ENCODE measurements around the gene IFITM5. TPM values are rescaled to one million over a fixed set of nuclear protein-coding genes. Genes with fewer than 3 reads are reported as not detected.

The IFITM5 gene
- total and polyA plus RNA-seq, 9 of the 15 experiments (the other 6 are each of a cell fraction or from before 2014, with no cell fraction given): 0.19 TPM; not detected in 8

DNA sequence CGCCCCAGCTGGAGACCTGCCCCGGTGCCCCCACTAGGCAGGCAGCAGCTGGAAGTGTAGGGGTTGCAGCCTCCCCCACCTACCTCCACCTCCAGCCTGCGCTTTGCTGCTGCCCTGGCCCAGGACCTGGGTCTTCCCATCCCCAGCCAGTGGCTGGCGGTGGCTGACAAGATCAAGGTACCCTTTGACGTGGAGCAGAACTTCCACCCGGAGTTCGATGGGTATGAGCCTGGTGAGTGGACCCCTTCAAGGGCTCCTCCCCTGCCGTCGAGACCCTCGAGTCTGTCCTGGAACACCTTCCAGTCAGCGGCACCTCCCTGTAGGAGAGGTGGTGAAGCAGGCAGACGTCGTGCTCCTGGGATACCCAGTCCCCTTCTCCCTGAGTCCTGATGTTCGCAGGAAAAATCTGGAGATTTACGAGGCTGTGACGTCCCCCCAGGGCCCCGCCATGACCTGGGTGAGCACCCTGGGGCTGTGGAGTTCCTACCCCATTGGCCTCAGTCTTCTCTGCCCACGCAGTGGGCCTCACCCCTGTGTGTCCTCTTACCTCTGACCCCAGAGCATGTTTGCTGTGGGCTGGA, 6.0 kb downstream of the IFITM5 start:
- intact Hi-C loops (cut with micrococcal nuclease): no loop called here
- peak overlapping the region in 1 of 2 experiments; percentile 24; a peak in 2 of 4 replicates for H3K9ac ChIP-seq (ENCODE audit: insufficient read depth in 1 of 2, low read depth in 2 of 2, low read length in 2 of 2)
- no peak overlapping the region for H3K4me3 ChIP-seq
- no peak for DNase-seq (ENCODE audit: extremely low read depth in 1 of 4, low spot score in 3 of 4)
- in situ Hi-C loops (cut with MboI): no loop called here
- no peaks in the 10 kb centered on the region for H3K9me3 ChIP-seq (replicated peaks; ENCODE audit: control insufficient read depth, insufficient read depth, low read depth, low read length)
- no peak overlapping the region; the same call in 2 of the 3 replicates for H3K27ac ChIP-seq (ENCODE audit: extremely low read depth, low read depth, low read length)
- ChIA-PET CTCF (ENCODE audit: low intra/inter-chr PET ratio) (no interaction called here), POLR2A (interaction anchor here (0.8 to 1.1 kb wide), 2 partner anchors 16 to 477 kb away, joined by 3 read pairs; partner anchors contain the start of gene NLRP6)
- H2AFZ ChIP-seq (ENCODE audit: low read depth, low read length): no peak overlapping the region
- H3K79me2 ChIP-seq (ENCODE audit: control insufficient read depth, insufficient read depth, low read length): peaks cover 23% of the 10 kb centered on the region
- H3K9me1 ChIP-seq (ENCODE audit: control insufficient read depth, insufficient read depth, low read length): no peaks in the 10 kb centered on the region
- peaks cover 60% of the 10 kb centered on the region; the same call in 2 of the 3 replicates for H3K36me3 ChIP-seq (ENCODE audit: control insufficient read depth, insufficient read depth, low read length)
- BruUV-seq (replicated peaks): no TSS peak
- ATAC-seq: no peak
- peaks cover 22 to 90% of the 10 kb centered on the region in 2 experiments for H3K4me1 ChIP-seq (replicated peaks in 1 of 2; ENCODE audit: control insufficient read depth in 2 of 2, insufficient read depth in 2 of 2, low read length in 2 of 2)
- WGBS (ENCODE audit: insufficient coverage, low coverage, missing lambda C conversion rate): 80% methylated on average over 13 of the region's 18 CpGs
- no peak for FAIRE-seq
- TF ChIP-seq RBM17 (IDR thresholded peaks at IDR 0.05; ENCODE audit: borderline replicate concordance, low read depth, low read length) (no peak), NR2F6 (CRISPR knock-in tag; IDR thresholded peaks at IDR 0.05) (no peak), ATF1 (CRISPR knock-in tag; IDR thresholded peaks at IDR 0.05) (no peak), ATF1 (tag; IDR thresholded peaks at IDR 0.05) (no peak), KDM5B (IDR thresholded peaks at IDR 0.05; ENCODE audit: insufficient replicate concordance, low read depth, low read length) (no peak), ZNF41 (CRISPR knock-in tag; conservative IDR thresholded peaks at IDR 0.05) (no peak), JUND (IDR thresholded peaks at IDR 0.05; ENCODE audit: borderline replicate concordance, low read depth, low read length) (no peak), JUND (tag; IDR thresholded peaks at IDR 0.05; ENCODE audit: borderline replicate concordance, low read depth, low read length) (no peak), ZNF717 (CRISPR knock-in tag; IDR thresholded peaks at IDR 0.05) (no peak), RBM25 (IDR thresholded peaks at IDR 0.05; ENCODE audit: low read depth, low read length, severe bottlenecking) (no peak), NR3C1 (CRISPR knock-in tag; IDR thresholded peaks at IDR 0.05) (no peak), TEAD4 (IDR thresholded peaks at IDR 0.05; ENCODE audit: low read length) (no peak), TEAD4 (CRISPR knock-in tag; IDR thresholded peaks at IDR 0.05; ENCODE audit: borderline replicate concordance) (no peak)
- TF ChIP-seq, protein P1, sequence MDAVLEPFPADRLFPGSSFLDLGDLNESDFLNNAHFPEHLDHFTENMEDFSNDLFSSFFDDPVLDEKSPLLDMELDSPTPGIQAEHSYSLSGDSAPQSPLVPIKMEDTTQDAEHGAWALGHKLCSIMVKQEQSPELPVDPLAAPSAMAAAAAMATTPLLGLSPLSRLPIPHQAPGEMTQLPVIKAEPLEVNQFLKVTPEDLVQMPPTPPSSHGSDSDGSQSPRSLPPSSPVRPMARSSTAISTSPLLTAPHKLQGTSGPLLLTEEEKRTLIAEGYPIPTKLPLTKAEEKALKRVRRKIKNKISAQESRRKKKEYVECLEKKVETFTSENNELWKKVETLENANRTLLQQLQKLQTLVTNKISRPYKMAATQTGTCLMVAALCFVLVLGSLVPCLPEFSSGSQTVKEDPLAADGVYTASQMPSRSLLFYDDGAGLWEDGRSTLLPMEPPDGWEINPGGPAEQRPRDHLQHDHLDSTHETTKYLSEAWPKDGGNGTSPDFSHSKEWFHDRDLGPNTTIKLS (IDR thresholded peaks at IDR 0.05; ENCODE audit: borderline replicate concordance, low read depth): no peak
- no peaks in the 10 kb centered on the region for H3K27me3 ChIP-seq (ENCODE audit: control insufficient read depth in 2 of 2, insufficient read depth in 2 of 2, low read length in 2 of 2)
- H4K20me1 ChIP-seq (replicated peaks; ENCODE audit: control insufficient read depth, insufficient read depth, low read length): no peaks in the 10 kb centered on the region
- no peak overlapping the region for H3K4me2 ChIP-seq (ENCODE audit: insufficient read depth, low read length)

All from K562 (cell line).